SK-N-SH (cell line): Measurements from ENCODE around the gene AKT2. TPM values are rescaled to one million over a fixed set of nuclear protein-coding genes. Genes with fewer than 3 reads are reported as not detected.

Experiments used
- CTCF ChIA-PET: fragments of 300-600, 350-600 bp; formaldehyde crosslinking; extraction: SDS; loops from one replicate; lab custom pipeline; 2021; lab: Yijun Ruan, JAX
- POLR2A ChIA-PET: fragments of 350-600 bp; sonication (Branson Sonifier 250); formaldehyde crosslinking; extraction: SDS; loops from one replicate; lab custom pipeline; 2020; ENCODE audit warnings: antibody characterized with exemption, inconsistent platforms; lab: Yijun Ruan, JAX
- DNase-seq: peaks from one replicate; pipeline ENCODE4 v3.0.0; 2012
- H2AFZ ChIP-seq: fragments of 200-600 bp; sonication (generic); 2 replicates; pipeline ENCODE4 v1.8.1; 2016; ENCODE audit warnings: antibody characterized with exemption, mild to moderate bottlenecking, low read depth
- H3F3A ChIP-seq: fragments of 200-600 bp; sonication (generic); replicated peaks from 2 replicates; pipeline ENCODE3; 2016; ENCODE audit warnings: antibody characterized with exemption, mild to moderate bottlenecking; ENCODE audit not compliant: insufficient read depth
- H3K27ac ChIP-seq, 2 experiments: fragments of 200-500 bp in 1 of 2; fragments of 200-600 bp in 1 of 2; sonication (Bioruptor generic) in 1 of 2; sonication (generic), shearing (Covaris generic) in 1 of 2; 2 replicates each; pipeline versions ENCODE4 v1.5.1 to v1.6.1; 2014 to 2016; ENCODE audit warnings: low read depth in 2 of 2, inconsistent platforms in 1 of 2, low read length in 1 of 2, mild to moderate bottlenecking in 1 of 2, mixed read lengths in 1 of 2
- H3K27me3 ChIP-seq: fragments of 200-600 bp; sonication (generic), shearing (Covaris generic); 2 replicates; pipeline ENCODE4 v1.6.1; 2016; ENCODE audit warnings: mixed run types; ENCODE audit not compliant: insufficient read depth
- H3K36me3 ChIP-seq, 2 experiments: fragments of 200-500 bp in 1 of 2; fragments of 200-600 bp in 1 of 2; sonication (Bioruptor generic) in 1 of 2; sonication (generic) in 1 of 2; replicated peaks in 1 of 2; 2 replicates each; pipeline versions ENCODE3 to v1.5.1; 2014 to 2016; ENCODE audit warnings: low read length in 1 of 2, mild to moderate bottlenecking in 1 of 2; ENCODE audit not compliant: insufficient read depth in 2 of 2, control insufficient read depth in 1 of 2
- H3K4me1 ChIP-seq, 2 experiments: fragments of 200-500 bp in 1 of 2; fragments of 200-600 bp in 1 of 2; sonication (Bioruptor generic) in 1 of 2; sonication (generic), shearing (Covaris generic) in 1 of 2; 2 replicates each; pipeline versions ENCODE4 v1.5.1 to v1.6.1; 2014 to 2016; ENCODE audit warnings: low read depth in 1 of 2, low read length in 1 of 2, mixed run types in 1 of 2; ENCODE audit not compliant: insufficient read depth in 2 of 2, control insufficient read depth in 1 of 2
- H3K4me2 ChIP-seq: fragments of 200-600 bp; sonication (generic), shearing (Covaris generic); 2 replicates; pipeline ENCODE4 v1.6.1; 2017; ENCODE audit warnings: mixed run types
- H3K4me3 ChIP-seq, 2 experiments: fragments of 200-500 bp in 1 of 2; fragments of 200-600 bp in 1 of 2; sonication (Bioruptor generic) in 1 of 2; sonication (generic), shearing (Covaris generic) in 1 of 2; 2 replicates each; pipeline versions ENCODE4 v1.5.1 to v1.8.1; 2014 to 2016; ENCODE audit warnings: low read depth in 2 of 2, inconsistent platforms in 1 of 2, low read length in 1 of 2, mild to moderate bottlenecking in 1 of 2, mixed read lengths in 1 of 2, moderate library complexity in 1 of 2
- H3K79me2 ChIP-seq: fragments of 200-600 bp; sonication (generic); 2 replicates; pipeline ENCODE4 v1.8.1; 2017; ENCODE audit warnings: mild to moderate bottlenecking; ENCODE audit not compliant: insufficient read depth
- H3K9ac ChIP-seq: fragments of 200-600 bp; sonication (generic); 2 replicates; pipeline ENCODE4 v1.6.1; 2017; ENCODE audit warnings: mixed run types
- H3K9me2 ChIP-seq: fragments of 200-600 bp; sonication (generic); 2 replicates; pipeline ENCODE4 v1.6.1; 2017; ENCODE audit warnings: mixed run types
- H3K9me3 ChIP-seq: fragments of 200-600 bp; sonication (generic); 2 replicates; pipeline ENCODE4 v1.6.1; 2017; ENCODE audit warnings: mixed run types, mild to moderate bottlenecking, moderate library complexity
- H4K20me1 ChIP-seq: fragments of 200-600 bp; sonication (generic); 2 replicates; pipeline ENCODE4 v1.6.1; 2017; ENCODE audit warnings: mild to moderate bottlenecking, mixed run types; ENCODE audit not compliant: insufficient read depth
- CHD2 ChIP-seq: fragments of 150-350 bp; IDR thresholded peaks from 2 replicates; pipeline ENCODE4 v1.6.1; 2018; ENCODE audit warnings: low read length; ENCODE audit not compliant: partially characterized antibody
- CTCF ChIP-seq: fragments of 200-600 bp; sonication (generic); IDR thresholded peaks from 2 replicates; pipeline ENCODE4 v1.6.1; 2017; ENCODE audit warnings: antibody characterized with exemption, mild to moderate bottlenecking, moderate library complexity
- EZH2phosphoT487 ChIP-seq: fragments of 200-600 bp; sonication (generic); IDR thresholded peaks from 2 replicates; pipeline ENCODE4 v1.6.1; 2017; ENCODE audit warnings: low read depth, mixed run types, mild to moderate bottlenecking, antibody characterized with exemption, moderate library complexity, borderline replicate concordance
- FOXJ3 ChIP-seq: sonication (generic); formaldehyde crosslinking; IDR thresholded peaks from 2 replicates; pipeline ENCODE4 v1.5.1; 2020; ENCODE audit warnings: mild to moderate bottlenecking, missing genetic modification reagents
- GABPA ChIP-seq: IDR thresholded peaks from 2 replicates; pipeline ENCODE4 v1.4.0; 2012; ENCODE audit warnings: low read depth, mild to moderate bottlenecking
- IRF3 ChIP-seq: fragments of 150-350 bp; IDR thresholded peaks from 2 replicates; pipeline ENCODE4 v1.6.1; 2016; ENCODE audit warnings: mild to moderate bottlenecking, low read depth, low read length
- MEF2A ChIP-seq: IDR thresholded peaks from 2 replicates; pipeline ENCODE4 v1.4.0; 2012; ENCODE audit warnings: low read depth, borderline replicate concordance
- NRF1 ChIP-seq: IDR thresholded peaks from 2 replicates; pipeline ENCODE4 v1.6.1; 2012; ENCODE audit warnings: low read depth, mild to moderate bottlenecking, low read length
- RFX5 ChIP-seq: IDR thresholded peaks from 2 replicates; pipeline ENCODE4 v1.6.1; 2012; ENCODE audit warnings: mild to moderate bottlenecking, improper control_type of control experiment, low read length
- RXRA ChIP-seq: IDR thresholded peaks from 2 replicates; pipeline ENCODE4 v1.4.0; 2012; ENCODE audit warnings: low read depth, mild to moderate bottlenecking, borderline replicate concordance
- USF2 ChIP-seq: fragments of 150-350 bp; IDR thresholded peaks from 2 replicates; pipeline ENCODE4 v1.6.1; 2017; ENCODE audit warnings: antibody characterized with exemption, low read length, low read depth, borderline replicate concordance
- YY1 ChIP-seq: IDR thresholded peaks from 2 replicates; pipeline ENCODE4 v1.4.0; 2012; ENCODE audit warnings: low read depth, mild to moderate bottlenecking
- WGBS: methylation state at CpG from one replicate; pipeline ENCODE4 v1.1.6; 2017; ENCODE audit warnings: low lambda C conversion rate; 5-methylcytosine and 5-hydroxymethylcytosine counted together
- polyA plus RNA-seq, 3 experiments: library from polyadenylated mRNA; depleted of rRNA; stranded (reverse); fragments of >200 nt; gene quantifications; 2 replicates each; pipeline ENCODE4 v1.2.3, GENCODE V29; 2012

The AKT2 gene
- polyA plus RNA-seq, 1 of the 3 experiments (the other 2 are of a cell fraction), result 99.8 TPM

- peaks cover 0 to 19% of the 10 kb centered on the region in 2 experiments for H3K36me3 ChIP-seq
- no peaks in the 10 kb centered on the region for H3K9me3 ChIP-seq
- peak; percentile 54 for DNase-seq
- no peaks in the 10 kb centered on the region for H3K9me2 ChIP-seq
- peaks cover 14% of the 10 kb centered on the region for H4K20me1 ChIP-seq
- no peak overlapping the region for H3K4me2 ChIP-seq
- no peak overlapping the region for H3K9ac ChIP-seq
- TF ChIP-seq NRF1 (no peak), YY1 (no peak), RFX5 (no peak), MEF2A (no peak), EZH2phosphoT487 (no peak), CHD2 (no peak), RXRA (no peak), CTCF (no peak), FOXJ3 (CRISPR knock-in tag) (no peak), IRF3 (no peak), GABPA (no peak), USF2 (no peak)
- H3F3A ChIP-seq, result no peaks in the 10 kb centered on the region
- H3K4me3 ChIP-seq, result no peak overlapping the region
- H3K4me1 ChIP-seq, result no peaks in the 10 kb centered on the region; a peak in 1 of 4 replicates
- CTCF ChIA-PET, result interaction anchor here (0.7 to 1.5 kb wide), 6 partner anchors 8 to 107 kb away, joined by 3 to 7 read pairs (median 4); partner anchors contain the start of gene TTC9B
- POLR2A ChIA-PET, result no interaction called here
- peaks cover 15% of the 10 kb centered on the region for H3K79me2 ChIP-seq
- no peak overlapping the region for H3K27ac ChIP-seq
- no peaks in the 10 kb centered on the region for H3K27me3 ChIP-seq
- H2AFZ ChIP-seq, result no peak overlapping the region
- 87% methylated on average over 13 of the region's 16 CpGs for WGBS
These were observed 38.7 kb downstream of the AKT2 start for GRCh38 chr19:40246292-40247073.
